IPS-18c (cell line): Measurements from ENCODE around the gene SMARCD3.
A peak's percentile ranks its signal among the peaks of the same experiment; 100 is the strongest.

Experiments
- H3K4me3 ChIP-seq: 2 replicates; pipeline ENCODE4 v1.7.0; 2013; ENCODE audit warnings: low read depth, mild to moderate bottlenecking, low read length, moderate library complexity; ENCODE audit not compliant: insufficient read depth
- H3K9me3 ChIP-seq: one replicate; pipeline ENCODE4 v1.6.1; 2013; ENCODE audit warnings: mild to moderate bottlenecking, low read length, moderate library complexity; ENCODE audit not compliant: control insufficient read depth, insufficient read depth

The SMARCD3 gene

GRCh38 chr7:151248346-151249033 lies at the start of gene SMARCD3:
SMARCD3 (minus strand) TSS chr7:151248694; CDS start chr7:151248562, 132 bp downstream.
- Histone ChIP-seq H3K9me3 (no peaks in the 10 kb centered on the region), H3K4me3 (peak within 1 kb of the TSS; percentile 63)

- H3K4me3 ChIP-seq = no peak overlapping the region
- no peaks in the 10 kb centered on the region for H3K9me3 ChIP-seq
Measured at GRCh38 chr7:151296202-151296992, 47.9 kb upstream of the SMARCD3 start.

- Histone ChIP-seq H3K4me3 (no peak overlapping the region), H3K9me3 (no peaks in the 10 kb centered on the region)
Measured at GRCh38 chr7:151292850-151293249, 44.4 kb upstream of the SMARCD3 start.

- no peaks in the 10 kb centered on the region for H3K9me3 ChIP-seq
- no peak overlapping the region for H3K4me3 ChIP-seq
Measured at GRCh38 chr7:151291206-151291605, 42.7 kb upstream of the SMARCD3 start.

- no peak overlapping the region for H3K4me3 ChIP-seq
- no peaks in the 10 kb centered on the region for H3K9me3 ChIP-seq
Measured at GRCh38 chr7:151290355-151290760, 41.9 kb upstream of the SMARCD3 start.

GRCh38 chr7:151289891-151290290 lies 41.4 kb upstream of the SMARCD3 start:
- Histone ChIP-seq H3K9me3 (no peaks in the 10 kb centered on the region), H3K4me3 (no peak overlapping the region)

- Histone ChIP-seq H3K9me3 (no peaks in the 10 kb centered on the region), H3K4me3 (no peak overlapping the region)
Measured at GRCh38 chr7:151286148-151286547, 37.7 kb upstream of the SMARCD3 start.

GRCh38 chr7:151283302-151283701 lies 34.8 kb upstream of the SMARCD3 start:
- Histone ChIP-seq H3K9me3 (no peaks in the 10 kb centered on the region), H3K4me3 (no peak overlapping the region)

GRCh38 chr7:151282111-151282510 lies 33.6 kb upstream of the SMARCD3 start:
- Histone ChIP-seq H3K4me3 (no peak overlapping the region), H3K9me3 (no peaks in the 10 kb centered on the region)

GRCh38 chr7:151281686-151282085 lies 33.2 kb upstream of the SMARCD3 start:
- Histone ChIP-seq H3K9me3 (no peaks in the 10 kb centered on the region), H3K4me3 (no peak overlapping the region)

GRCh38 chr7:151280388-151281019 lies 32.0 kb upstream of the SMARCD3 start:
- no peaks in the 10 kb centered on the region for H3K9me3 ChIP-seq
- H3K4me3 ChIP-seq = no peak overlapping the region

GRCh38 chr7:151279868-151280267 lies 31.4 kb upstream of the SMARCD3 start:
- Histone ChIP-seq H3K4me3 (no peak overlapping the region), H3K9me3 (no peaks in the 10 kb centered on the region)

- Histone ChIP-seq H3K4me3 (no peak overlapping the region), H3K9me3 (no peaks in the 10 kb centered on the region)
Measured at GRCh38 chr7:151278949-151279348, 30.5 kb upstream of the SMARCD3 start.

- H3K4me3 ChIP-seq = no peak overlapping the region
Measured at GRCh38 chr7:151277631-151278030, 29.1 kb upstream of the SMARCD3 start.

GRCh38 chr7:151276666-151277590 lies 28.4 kb upstream of the SMARCD3 start:
- peak overlapping the region; percentile 2 for H3K4me3 ChIP-seq
- H3K9me3 ChIP-seq = no peaks in the 10 kb centered on the region

More at GRCh38 chr7:151277631-151278030, 29.1 kb upstream of the SMARCD3 start:
- no peaks in the 10 kb centered on the region for H3K9me3 ChIP-seq

GRCh38 chr7:151275813-151276577 lies 27.5 kb upstream of the SMARCD3 start:
- Histone ChIP-seq H3K4me3 (no peak overlapping the region; the same call in 1 of the 2 replicates), H3K9me3 (no peaks in the 10 kb centered on the region)
